ENCODE measurements around the gene STS.

STS gene

GRCh38 chrX:7131621-7132020 lies 15.9 kb upstream of the STS start:
- Histone ChIP-seq H3K4me2 (ENCODE audit: low read length) (no peak overlapping the region), H3K27me3 (ENCODE audit: low read depth, low read length) (no peaks in the 10 kb centered on the region), H3K4me1 (ENCODE audit: low read length) (no peaks in the 10 kb centered on the region), H2AFZ (ENCODE audit: low read depth, low read length) (no peak overlapping the region), H3K9ac (ENCODE audit: low read length) (no peak overlapping the region), H3K36me3 (replicated peaks; ENCODE audit: low read depth, low read length) (no peaks in the 10 kb centered on the region), H3K79me2 (ENCODE audit: low read length) (peaks cover 37% of the 10 kb centered on the region), H3K9me3 (ENCODE audit: insufficient read depth, low read length) (no peaks in the 10 kb centered on the region), H3K27ac (ENCODE audit: low read length) (no peak overlapping the region), H3K4me3 (ENCODE audit: low read length) (no peak overlapping the region), H4K20me1 (ENCODE audit: insufficient read depth, low read length) (peaks cover 11% of the 10 kb centered on the region)
- no peak for TF ChIP-seq EZH2phosphoT487 (IDR thresholded peaks at IDR 0.05; ENCODE audit: low read depth)
- no peak for TF ChIP-seq CTCF (IDR thresholded peaks at IDR 0.05; ENCODE audit: low read depth, low read length)

GRCh38 chrX:7132335-7133049 lies 15.0 kb upstream of the STS start:
- H3K9ac ChIP-seq (ENCODE audit: low read length) = no peak overlapping the region
- no peak overlapping the region for H3K4me2 ChIP-seq (ENCODE audit: low read length)
- H3K27me3 ChIP-seq (ENCODE audit: low read depth, low read length) = no peaks in the 10 kb centered on the region
- no peaks in the 10 kb centered on the region for H3K9me3 ChIP-seq (ENCODE audit: insufficient read depth, low read length)
- no peak overlapping the region for H3K4me3 ChIP-seq (ENCODE audit: low read length)
- peaks cover 37% of the 10 kb centered on the region for H3K79me2 ChIP-seq (ENCODE audit: low read length)
- H2AFZ ChIP-seq (ENCODE audit: low read depth, low read length) = no peak overlapping the region
- peaks cover 11% of the 10 kb centered on the region for H4K20me1 ChIP-seq (ENCODE audit: insufficient read depth, low read length)
- H3K27ac ChIP-seq (ENCODE audit: low read length) = no peak overlapping the region
- no peaks in the 10 kb centered on the region for H3K4me1 ChIP-seq (ENCODE audit: low read length)
- TF ChIP-seq EZH2phosphoT487 (IDR thresholded peaks at IDR 0.05; ENCODE audit: low read depth) = no peak
- peak; percentile 46 for TF ChIP-seq CTCF (IDR thresholded peaks at IDR 0.05; ENCODE audit: low read depth, low read length)
- no peaks in the 10 kb centered on the region for H3K36me3 ChIP-seq (replicated peaks; ENCODE audit: low read depth, low read length)

GRCh38 chrX:7133050-7133440 lies 14.5 kb upstream of the STS start:
- H4K20me1 ChIP-seq (ENCODE audit: insufficient read depth, low read length) = peaks cover 11% of the 10 kb centered on the region
- H2AFZ ChIP-seq (ENCODE audit: low read depth, low read length) = no peak overlapping the region
- H3K36me3 ChIP-seq (replicated peaks; ENCODE audit: low read depth, low read length) = no peaks in the 10 kb centered on the region
- no peak overlapping the region for H3K9ac ChIP-seq (ENCODE audit: low read length)
- TF ChIP-seq CTCF (IDR thresholded peaks at IDR 0.05; ENCODE audit: low read depth, low read length) (no peak), EZH2phosphoT487 (IDR thresholded peaks at IDR 0.05; ENCODE audit: low read depth) (no peak)
- H3K9me3 ChIP-seq (ENCODE audit: insufficient read depth, low read length) = no peaks in the 10 kb centered on the region
- peaks cover 42% of the 10 kb centered on the region for H3K79me2 ChIP-seq (ENCODE audit: low read length)
- H3K4me3 ChIP-seq (ENCODE audit: low read length) = no peak overlapping the region
- H3K27ac ChIP-seq (ENCODE audit: low read length) = no peak overlapping the region
- no peaks in the 10 kb centered on the region for H3K4me1 ChIP-seq (ENCODE audit: low read length)
- H3K4me2 ChIP-seq (ENCODE audit: low read length) = no peak overlapping the region
- no peaks in the 10 kb centered on the region for H3K27me3 ChIP-seq (ENCODE audit: low read depth, low read length)

GRCh38 chrX:7134981-7135380 lies 12.5 kb upstream of the STS start:
- no peak overlapping the region for H3K9ac ChIP-seq (ENCODE audit: low read length)
- no peak overlapping the region for H3K4me2 ChIP-seq (ENCODE audit: low read length)
- H3K36me3 ChIP-seq (replicated peaks; ENCODE audit: low read depth, low read length) = no peaks in the 10 kb centered on the region
- H3K4me3 ChIP-seq (ENCODE audit: low read length) = no peak overlapping the region
- peaks cover 11% of the 10 kb centered on the region for H4K20me1 ChIP-seq (ENCODE audit: insufficient read depth, low read length)
- no peaks in the 10 kb centered on the region for H3K27me3 ChIP-seq (ENCODE audit: low read depth, low read length)
- no peaks in the 10 kb centered on the region for H3K9me3 ChIP-seq (ENCODE audit: insufficient read depth, low read length)
- peaks cover 47% of the 10 kb centered on the region for H3K79me2 ChIP-seq (ENCODE audit: low read length)
- H3K27ac ChIP-seq (ENCODE audit: low read length) = no peak overlapping the region
- H3K4me1 ChIP-seq (ENCODE audit: low read length) = no peaks in the 10 kb centered on the region
- no peak for TF ChIP-seq CTCF (IDR thresholded peaks at IDR 0.05; ENCODE audit: low read depth, low read length)
- TF ChIP-seq EZH2phosphoT487 (IDR thresholded peaks at IDR 0.05; ENCODE audit: low read depth) = no peak
- no peak overlapping the region for H2AFZ ChIP-seq (ENCODE audit: low read depth, low read length)
